ENCODE measurements around the gene ATOSA.

DNA sequence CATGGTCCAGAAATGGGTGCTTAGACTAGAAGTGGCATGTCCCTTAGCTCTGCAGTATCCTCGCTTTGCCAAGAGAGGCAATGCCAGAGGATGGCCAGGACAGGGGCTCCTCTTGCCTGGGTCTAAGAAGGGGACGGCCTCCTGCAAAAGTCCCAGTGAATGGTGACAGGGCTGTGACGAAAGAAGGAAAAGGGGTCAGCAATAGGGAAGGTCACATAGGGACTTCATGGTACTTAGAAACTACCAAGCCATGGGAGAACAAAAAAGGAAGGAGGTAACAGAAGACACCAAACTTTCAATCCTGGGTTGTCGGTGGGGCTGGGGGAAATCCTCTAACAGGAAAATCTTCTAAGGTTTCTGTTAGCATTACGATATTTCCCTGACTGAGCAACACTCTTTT, 36.2 kb upstream of the ATOSA start:
- TF ChIP-seq POLR2AphosphoS5 (IDR thresholded peaks at IDR 0.05; ENCODE audit: insufficient read depth in 1 of 2, low read depth in 1 of 2): no peak
- TF ChIP-seq, protein P1, sequence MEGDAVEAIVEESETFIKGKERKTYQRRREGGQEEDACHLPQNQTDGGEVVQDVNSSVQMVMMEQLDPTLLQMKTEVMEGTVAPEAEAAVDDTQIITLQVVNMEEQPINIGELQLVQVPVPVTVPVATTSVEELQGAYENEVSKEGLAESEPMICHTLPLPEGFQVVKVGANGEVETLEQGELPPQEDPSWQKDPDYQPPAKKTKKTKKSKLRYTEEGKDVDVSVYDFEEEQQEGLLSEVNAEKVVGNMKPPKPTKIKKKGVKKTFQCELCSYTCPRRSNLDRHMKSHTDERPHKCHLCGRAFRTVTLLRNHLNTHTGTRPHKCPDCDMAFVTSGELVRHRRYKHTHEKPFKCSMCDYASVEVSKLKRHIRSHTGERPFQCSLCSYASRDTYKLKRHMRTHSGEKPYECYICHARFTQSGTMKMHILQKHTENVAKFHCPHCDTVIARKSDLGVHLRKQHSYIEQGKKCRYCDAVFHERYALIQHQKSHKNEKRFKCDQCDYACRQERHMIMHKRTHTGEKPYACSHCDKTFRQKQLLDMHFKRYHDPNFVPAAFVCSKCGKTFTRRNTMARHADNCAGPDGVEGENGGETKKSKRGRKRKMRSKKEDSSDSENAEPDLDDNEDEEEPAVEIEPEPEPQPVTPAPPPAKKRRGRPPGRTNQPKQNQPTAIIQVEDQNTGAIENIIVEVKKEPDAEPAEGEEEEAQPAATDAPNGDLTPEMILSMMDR (IDR thresholded peaks at IDR 0.05): no peak
